Astrocyte (in vitro differentiated cells and primary cell): ENCODE measurements around the gene TNPO1.

ENCODE experiments used
- CTCF ChIP-seq: IDR thresholded peaks from 2 replicates; pipeline ENCODE4 v1.5.1; 2011; ENCODE audit warnings: low read depth, mild to moderate bottlenecking, inconsistent platforms, low read length, moderate library complexity; ENCODE audit not compliant: insufficient read depth
- EZH2 ChIP-seq: IDR thresholded peaks from 2 replicates; pipeline ENCODE4 v1.6.1; 2012; ENCODE audit warnings: mild to moderate bottlenecking, low read length, inconsistent platforms; ENCODE audit not compliant: insufficient read depth

- TF ChIP-seq CTCF (no peak), EZH2 (no peak)
These were observed 1.6 kb upstream of the TNPO1 start for GRCh38 chr5:72814864-72815263.
